Activated effector memory CD4-positive, alpha-beta T cell treated with anti-CD3 and anti-CD28 coated beads, Interleukin-2, amount 50 U/mL, for 16 hours (primary cell): ENCODE measurements around the gene SYDE1.

Experiments used
- DNase-seq: peaks from one replicate; pipeline ENCODE4 v3.0.0-alpha.2; 2020

The SYDE1 gene

DNA sequence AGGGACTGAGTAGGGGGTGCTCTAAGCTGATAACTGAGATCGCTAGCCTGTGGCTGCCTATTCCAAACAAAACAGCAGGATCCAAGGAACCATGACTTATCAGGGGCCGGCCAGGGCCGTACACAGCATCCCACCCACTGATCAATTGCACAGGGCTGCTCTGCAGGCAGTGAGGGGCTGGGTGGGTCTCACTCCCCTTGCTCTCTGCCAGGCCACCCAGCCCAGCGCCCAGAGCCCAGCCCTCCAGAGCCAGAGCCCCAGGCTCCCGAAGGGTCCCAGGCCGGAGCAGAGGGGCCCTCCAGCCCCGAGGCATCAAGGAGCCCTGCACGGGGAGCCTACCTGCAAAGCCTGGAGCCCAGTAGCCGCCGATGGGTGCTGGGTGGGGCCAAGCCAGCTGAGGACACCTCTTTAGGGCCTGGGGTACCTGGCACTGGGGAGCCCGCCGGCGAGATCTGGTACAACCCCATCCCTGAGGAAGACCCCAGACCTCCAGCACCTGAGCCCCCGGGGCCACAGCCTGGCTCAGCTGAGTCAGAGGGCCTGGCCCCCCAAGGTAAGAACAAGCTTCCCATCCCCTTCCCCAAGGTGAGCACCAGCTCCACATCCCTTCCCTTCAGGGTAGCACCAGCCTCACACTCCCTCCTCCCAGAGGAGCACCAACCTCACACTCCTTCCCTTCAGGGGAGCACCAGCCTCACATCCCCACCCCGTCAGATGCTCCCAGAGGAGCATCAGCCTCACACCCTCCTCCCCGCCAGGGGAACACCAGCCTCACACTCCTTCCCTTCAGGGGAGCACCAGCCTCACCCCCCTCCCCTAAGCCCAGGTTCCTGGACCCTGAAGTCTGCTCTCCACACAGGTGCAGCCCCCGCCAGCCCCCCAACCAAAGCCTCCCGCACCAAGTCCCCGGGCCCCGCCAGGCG lies 1.9 kb downstream of the SYDE1 start:
- DNase-seq, result no peak

DNA sequence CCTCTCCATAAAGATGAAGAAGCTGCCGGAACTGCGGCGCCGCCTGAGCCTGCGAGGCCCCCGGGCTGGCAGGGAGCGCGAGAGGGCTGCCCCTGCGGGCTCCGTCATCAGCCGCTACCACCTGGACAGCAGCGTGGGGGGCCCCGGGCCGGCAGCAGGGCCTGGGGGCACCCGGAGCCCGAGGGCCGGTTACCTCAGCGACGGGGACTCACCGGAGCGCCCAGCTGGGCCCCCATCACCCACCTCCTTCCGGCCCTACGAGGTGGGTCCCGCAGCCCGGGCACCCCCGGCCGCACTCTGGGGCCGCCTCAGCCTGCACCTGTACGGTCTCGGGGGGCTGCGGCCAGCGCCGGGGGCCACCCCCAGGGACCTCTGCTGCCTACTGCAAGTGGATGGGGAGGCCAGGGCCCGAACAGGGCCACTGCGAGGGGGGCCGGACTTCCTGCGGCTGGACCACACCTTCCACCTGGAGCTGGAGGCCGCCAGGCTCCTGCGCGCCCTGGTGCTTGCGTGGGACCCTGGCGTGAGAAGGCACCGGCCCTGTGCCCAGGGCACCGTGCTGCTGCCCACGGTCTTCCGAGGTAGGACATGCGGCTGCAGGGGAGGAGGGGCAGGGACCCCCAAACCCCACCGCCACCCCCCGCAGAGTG lies 2.7 kb downstream of the SYDE1 start:
- DNase-seq, result no peak

GRCh38 chr19:15110418-15110815 lies 3.2 kb downstream of the SYDE1 start:
- DNase-seq, result no peak

- no peak for DNase-seq
Measured at GRCh38 chr19:15111758-15112157, 4.6 kb downstream of the SYDE1 start.

GRCh38 chr19:15112385-15112784 lies 5.2 kb downstream of the SYDE1 start:
- no peak for DNase-seq

DNA sequence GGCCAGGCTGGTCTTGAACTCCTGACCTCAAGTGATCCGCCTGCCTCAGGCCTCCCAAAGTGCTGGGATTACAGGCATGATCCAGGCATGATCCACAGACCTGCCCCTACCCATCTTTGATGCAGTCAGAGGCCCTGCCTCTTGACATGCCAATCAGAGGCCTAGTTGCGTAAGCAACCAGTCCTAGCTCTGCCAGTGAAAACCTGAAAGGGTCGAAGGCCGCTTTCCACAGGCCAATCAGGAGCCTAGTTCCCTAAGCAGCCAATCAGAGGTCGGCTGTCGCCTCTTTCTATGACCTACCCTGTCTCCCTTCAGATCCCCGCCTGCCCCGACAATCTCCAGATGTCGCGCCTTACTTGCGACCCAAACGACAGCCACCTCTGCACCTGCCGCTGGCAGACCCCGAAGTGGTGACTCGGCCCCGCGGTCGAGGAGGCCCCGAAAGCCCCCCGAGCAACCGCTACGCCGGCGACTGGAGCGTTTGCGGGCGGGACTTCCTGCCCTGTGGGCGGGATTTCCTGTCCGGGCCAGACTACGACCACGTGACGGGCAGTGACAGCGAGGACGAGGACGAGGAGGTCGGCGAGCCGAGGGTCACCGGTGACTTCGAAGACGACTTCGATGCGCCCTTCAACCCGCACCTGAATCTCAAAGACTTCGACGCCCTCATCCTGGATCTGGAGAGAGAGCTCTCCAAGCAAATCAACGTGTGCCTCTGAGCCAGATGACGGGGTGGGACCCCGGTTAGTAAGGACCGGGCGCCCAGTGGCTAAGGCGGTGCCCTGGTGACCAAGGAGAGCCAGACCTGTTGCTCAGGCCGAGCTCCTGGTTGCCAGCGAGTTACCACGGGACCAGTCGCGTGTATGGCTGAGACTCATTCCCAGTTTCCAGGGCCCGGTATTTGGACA lies 6.3 kb downstream of the SYDE1 start:
- DNase-seq, result no peak

GRCh38 chr19:15114153-15114540 lies 6.9 kb downstream of the SYDE1 start:
- no peak for DNase-seq

- no peak for DNase-seq
Measured at GRCh38 chr19:15115080-15115479, 7.9 kb downstream of the SYDE1 start.

DNA sequence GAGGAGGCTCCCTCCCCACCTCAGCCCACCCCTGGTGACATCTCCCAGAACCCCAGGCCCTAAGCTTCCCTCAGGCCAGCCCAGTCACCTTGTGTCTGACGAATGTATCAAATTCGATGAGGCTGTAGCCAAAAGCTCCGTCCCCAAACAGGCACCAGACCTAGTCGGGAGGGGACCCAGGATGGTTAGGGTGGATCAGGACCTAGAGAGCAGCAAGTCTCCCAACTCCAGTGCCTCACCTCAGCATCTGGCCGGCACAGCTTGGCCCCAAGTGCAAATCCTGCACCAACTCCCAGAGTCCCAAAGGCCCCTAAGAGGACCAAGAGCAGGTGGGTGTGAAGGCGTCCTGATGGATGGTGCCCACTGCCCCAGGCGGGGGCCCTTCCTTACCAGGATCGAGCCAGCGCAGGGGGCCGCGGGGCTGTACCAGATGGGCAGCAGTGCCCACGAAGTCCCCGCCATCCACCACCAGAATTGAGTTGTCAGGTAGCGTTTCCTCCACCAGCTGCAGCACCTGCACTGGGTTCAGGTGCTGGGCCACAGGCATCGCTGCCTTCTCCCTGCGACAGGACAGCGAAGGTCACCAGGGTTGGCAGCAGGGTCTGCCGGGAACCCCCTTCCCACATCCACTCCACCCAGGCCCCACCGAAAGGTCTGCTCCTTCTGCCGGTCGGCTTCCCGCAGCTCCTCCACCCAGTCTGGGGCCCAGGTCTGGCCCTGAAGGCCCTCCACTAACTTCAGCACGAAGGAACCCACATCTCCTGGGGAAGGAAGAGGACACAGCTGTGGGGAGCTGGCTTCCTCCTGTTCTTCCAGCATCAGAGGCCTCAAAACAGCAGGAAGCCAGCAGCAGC lies 8.8 kb downstream of the SYDE1 start:
- no peak for DNase-seq

DNA sequence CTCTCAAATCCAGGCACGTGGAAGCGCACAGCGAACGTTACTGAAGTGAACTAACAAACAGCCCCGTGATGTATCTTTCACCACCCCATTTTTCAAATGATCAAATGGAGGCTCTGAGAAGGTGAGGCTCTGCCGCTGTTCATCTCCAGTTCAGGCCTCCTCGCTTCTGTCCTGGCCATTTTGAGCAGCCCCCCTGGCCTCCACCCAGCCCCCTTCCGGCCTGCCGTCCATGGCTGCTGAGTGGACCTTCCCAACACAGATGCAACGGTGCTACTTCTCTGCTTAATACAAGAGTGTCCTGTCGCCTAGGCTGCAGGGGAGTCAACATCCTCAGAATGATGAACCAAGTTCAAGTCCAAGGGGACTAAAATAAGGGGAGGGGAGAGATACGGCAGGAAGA lies 9.7 kb downstream of the SYDE1 start:
- DNase-seq, result no peak

DNA sequence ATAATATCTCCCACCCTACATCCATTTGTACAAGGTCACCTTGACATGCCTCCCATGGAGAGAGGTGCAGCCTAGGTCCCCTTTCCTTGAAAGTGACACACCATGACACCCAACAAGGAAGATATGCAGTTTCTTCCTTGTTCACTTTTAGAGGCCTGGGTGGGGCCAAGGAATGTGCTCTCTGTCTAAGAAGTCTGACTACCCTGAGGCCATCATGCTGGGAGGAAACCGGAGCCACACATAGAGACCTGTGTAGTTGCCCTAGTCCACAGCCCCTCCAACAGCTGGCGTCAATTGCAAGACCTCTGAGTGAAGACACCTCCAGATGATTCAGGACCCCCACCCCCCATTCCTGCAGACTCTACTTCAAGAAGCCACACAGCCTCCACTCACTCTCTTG lies 11.0 kb downstream of the SYDE1 start:
- no peak for DNase-seq

DNA sequence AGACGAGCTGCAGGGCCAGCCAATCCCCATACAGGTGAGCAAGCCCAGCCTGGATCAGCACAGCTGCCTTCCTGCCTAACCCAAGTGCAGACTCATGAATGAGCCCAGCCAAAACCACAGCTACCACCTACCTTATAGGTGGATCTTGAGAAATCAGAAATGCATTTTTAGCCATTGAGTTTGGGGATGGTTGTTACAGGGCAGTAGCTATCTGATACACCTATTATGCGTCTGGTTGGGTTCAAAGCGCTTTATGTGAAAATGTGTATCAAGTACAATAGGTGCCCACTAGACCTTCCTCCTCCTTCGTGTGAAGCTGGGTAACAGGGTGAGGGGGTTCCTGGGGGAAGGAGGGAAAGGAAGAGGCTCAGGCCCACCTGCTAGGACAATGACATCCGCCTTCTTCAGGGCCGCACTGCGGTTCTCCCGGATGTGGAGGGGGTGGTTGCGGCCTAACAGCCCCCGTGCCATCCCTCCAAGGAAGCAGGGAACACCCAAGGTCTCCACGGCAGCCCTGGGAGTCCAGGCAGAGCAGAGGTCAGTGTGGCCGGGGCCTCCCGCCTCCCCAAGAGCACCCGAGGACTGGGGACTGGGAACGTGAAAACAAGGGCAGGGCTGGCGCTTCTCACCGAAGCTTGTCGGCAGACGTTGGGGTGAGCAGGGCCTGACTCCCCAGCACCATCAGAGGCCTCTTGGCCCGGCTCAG lies 11.7 kb downstream of the SYDE1 start:
- DNase-seq, result no peak

GRCh38 chr19:15120135-15121026 lies 13.2 kb downstream of the SYDE1 start:
- peak; percentile 42 for DNase-seq

DNA sequence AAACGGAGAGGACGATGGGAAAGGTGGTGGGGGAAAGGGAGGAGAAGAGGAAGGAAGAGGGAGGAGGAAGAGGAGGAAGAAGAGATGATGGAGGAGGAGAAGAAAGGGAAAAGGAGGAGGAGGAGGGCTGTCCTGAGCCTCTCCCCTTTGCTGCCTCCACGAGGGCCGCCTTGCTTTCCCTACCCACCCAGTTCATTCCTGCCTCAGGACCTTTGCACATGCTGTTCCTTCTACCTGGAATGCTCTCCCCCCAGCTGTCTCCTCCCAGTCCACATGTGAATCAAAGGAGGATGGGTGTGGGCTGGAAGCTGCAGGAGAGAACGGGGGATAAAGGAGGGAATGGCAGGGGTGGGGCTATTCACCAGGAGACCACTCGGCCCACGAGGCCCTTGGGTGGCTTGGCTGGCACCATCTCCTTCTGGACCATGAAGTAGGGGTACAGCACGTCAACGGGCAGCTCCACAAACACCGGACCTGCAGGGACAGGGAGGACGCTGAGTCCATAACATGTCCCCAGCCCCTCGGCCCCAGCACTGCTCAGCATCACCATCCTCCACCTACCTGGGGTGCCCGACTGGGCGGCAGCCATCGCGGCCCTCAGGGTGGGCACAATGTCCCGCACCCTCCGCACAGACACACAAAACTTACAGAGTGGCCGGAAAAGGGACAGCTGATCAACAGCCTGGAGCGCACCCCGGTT lies 15.3 kb downstream of the SYDE1 start:
- DNase-seq, result peak; percentile 49

DNA sequence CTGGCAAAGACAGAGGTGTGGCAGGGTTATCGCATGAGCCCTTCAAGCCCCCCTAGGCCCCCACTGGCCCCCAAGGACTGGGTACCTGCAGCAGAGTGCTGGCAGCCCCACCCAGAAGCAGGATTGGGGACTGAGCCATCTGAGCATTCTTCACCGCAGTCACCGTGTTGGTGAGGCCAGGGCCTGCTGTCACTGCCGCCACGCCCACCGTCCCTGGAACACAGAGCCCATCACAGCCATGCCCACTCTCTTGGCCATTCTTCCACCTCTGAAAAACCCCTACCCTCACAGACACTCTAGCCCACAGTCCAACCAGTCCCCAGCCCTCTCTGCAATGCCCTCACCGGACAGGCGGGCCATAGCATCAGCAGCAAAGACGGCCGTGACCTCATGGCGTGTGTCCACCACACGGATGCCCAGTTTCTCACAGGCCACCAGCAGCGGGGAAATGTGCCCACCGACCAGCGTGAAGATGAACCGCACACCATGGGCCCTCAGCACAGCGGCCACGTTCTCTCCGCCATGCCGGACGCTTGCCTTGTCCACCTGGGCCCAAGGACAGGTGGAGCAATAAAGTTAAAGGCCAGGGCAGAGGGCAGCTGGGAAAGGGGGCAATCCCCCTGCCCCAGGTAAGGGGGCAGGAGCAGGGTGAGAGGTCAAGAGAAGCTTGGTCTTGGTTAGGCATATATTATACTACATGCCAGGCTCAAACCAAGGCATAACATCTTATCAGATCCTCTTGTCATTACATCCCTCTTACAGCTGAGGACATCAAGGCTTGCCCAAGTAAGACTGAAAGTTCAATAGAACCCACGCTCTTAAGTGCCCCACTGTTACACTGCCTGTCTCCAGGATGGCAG lies 16.1 kb downstream of the SYDE1 start:
- DNase-seq, result peak; percentile 48

DNA sequence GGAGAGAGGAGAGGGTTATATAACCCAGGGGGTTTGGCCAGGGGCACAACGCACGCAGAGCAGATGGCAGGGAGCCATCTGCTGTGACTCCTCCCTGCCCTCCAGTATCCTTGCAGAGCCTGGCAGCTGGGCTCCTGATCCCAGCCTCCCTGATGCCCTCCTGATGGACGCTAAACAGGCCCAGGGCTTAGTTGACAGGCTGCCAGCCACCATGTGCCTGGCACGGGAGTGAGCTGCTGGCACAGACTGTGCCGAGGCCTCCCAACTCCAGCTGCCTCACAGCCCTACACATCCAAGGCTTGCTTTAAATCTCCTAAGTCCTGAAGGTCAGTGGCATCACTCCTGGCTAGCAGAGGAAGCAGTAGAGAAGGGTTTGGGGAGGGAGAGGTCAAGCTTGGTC lies 16.7 kb downstream of the SYDE1 start:
- peak; percentile 59 for DNase-seq

GRCh38 chr19:15124572-15125231 lies 17.5 kb downstream of the SYDE1 start:
- no peak for DNase-seq
